GM11168 (cell line): ENCODE data around the gene PCSK2.

Experiments
- in situ Hi-C: fragments of 300-500 bp; cut with MboI; formaldehyde crosslinking; loops from one replicate; pipeline ENCODE4 v1.12.0; 2022; ENCODE audit warnings: low sequenced_read_pairs; ENCODE audit not compliant: unreplicated experiment

PCSK2 gene

GRCh38 chr20:17320456-17320855 is 93.6 kb downstream of the PCSK2 start:
- in situ Hi-C loops: no loop called here

DNA sequence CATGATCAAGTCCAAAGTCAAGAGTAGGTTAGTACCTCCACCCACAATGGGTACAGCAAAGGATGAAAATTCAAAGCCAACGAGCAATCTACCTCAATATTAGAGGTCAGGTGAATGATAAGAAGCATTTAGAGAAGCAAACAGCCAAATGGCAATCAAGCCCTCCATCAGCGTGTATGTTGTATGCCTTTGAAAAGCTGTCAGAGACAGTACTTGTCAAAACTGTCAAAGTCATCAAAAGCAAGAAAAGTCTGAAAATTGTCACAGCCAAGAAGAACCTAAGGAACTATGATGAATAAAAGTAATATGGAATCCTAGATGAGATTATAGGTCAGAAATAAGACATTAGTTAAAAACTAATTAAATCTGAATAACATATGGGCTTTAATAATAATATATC is 99.3 kb downstream of the PCSK2 start:
- in situ Hi-C loops: no loop called here

GRCh38 chr20:17327185-17328148 is 100.6 kb downstream of the PCSK2 start:
- in situ Hi-C loops: no loop called here

DNA sequence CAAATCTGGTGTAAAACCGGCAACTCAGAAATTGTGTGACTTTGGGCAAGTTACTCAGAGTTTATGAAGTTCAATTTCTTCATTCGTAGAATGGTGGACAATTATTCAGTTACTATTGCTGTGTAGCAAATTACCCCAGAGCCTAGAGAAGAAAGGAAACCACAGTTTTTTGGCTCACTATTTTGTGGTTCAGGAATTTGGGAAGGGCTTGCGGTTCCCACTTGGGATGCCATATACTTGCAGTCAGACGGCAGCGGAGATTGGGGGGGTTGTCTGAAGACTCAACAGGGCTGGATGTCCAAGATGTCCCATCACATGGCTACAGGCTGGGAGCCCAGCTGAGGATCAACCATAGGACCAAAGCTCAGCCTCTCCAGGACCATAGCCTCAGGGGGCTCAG is 108.1 kb downstream of the PCSK2 start:
- in situ Hi-C loops: no loop called here

DNA sequence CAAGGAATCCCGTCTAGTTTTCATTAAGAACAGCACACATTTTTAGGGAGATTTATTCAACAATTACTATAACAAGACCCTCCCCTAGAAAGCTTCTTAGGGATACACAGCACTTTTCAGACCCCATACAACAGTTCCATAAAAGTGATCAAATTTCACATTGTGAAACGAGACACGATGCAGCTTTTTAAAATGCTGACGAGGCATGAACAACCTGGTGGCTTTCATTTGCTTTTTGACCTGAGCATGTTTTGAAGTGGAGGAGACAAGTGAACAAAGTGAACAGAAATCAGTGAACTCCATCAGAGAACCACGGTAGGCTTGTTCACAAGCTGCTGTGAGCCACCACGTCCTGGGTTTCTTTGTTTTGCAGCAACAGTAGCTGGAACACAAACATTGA is 112.2 kb downstream of the PCSK2 start:
- in situ Hi-C loops: no loop called here

DNA sequence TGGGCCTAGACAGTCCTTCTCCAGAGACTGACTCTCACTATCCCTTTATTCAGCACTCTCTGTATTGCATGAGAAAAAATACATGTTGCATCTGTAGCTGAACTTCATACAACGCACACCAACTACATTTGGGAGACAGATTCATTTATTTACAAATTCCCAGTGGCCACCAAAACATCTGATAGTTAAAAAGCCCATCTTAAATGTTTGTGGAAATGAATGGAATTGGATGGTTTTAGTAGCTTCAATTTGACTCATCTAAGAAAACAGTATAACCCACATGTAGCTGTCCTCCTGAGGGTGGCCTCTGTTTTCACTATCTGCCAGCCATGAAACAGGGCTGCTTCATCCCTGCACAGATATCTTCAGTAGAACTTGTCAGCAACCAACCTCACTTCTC is 116.3 kb downstream of the PCSK2 start:
- in situ Hi-C loops: no loop called here

DNA sequence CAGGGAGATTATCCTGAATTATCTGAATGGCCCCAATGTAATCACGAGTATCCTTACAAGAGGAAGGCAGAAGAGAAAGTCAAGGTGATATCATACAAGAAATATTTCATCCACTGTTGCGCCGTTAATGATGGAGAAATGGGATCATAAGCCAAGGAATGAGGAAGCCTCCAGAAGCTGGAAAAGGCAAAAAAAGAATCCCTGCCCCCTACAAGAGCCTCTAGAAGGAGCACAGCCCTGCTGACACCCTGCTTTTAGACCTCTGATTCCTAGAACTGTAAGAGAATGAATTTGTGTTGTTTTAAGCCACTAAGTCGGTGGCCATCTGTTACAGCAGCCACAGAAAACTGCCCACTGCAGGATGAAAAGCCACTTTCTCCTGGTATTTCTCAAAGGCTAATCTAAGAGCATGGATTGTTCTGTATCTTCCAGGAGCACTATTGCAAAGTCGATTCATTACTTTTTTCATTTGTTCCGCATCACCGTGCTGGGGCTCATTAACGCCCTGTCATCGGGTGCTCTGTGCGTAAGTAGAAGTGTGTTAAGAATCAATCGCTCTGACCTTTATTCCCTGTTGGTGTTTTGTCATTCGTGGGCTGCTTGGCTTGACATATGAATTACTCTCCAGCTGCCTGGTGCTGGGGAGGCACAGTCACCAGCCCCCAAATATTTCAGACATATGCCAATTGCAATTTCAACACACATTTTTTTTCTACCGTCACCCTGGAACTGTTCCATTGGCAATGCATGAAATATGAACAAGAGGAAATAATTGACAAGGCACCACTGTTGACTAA is 117.0 kb downstream of the PCSK2 start:
- in situ Hi-C loops: no loop called here

- in situ Hi-C loops: no loop called here
Observed at GRCh38 chr20:17344790-17345189, 118.0 kb downstream of the PCSK2 start.

- in situ Hi-C loops: no loop called here
Observed at GRCh38 chr20:17345321-17345720, 118.5 kb downstream of the PCSK2 start.

DNA sequence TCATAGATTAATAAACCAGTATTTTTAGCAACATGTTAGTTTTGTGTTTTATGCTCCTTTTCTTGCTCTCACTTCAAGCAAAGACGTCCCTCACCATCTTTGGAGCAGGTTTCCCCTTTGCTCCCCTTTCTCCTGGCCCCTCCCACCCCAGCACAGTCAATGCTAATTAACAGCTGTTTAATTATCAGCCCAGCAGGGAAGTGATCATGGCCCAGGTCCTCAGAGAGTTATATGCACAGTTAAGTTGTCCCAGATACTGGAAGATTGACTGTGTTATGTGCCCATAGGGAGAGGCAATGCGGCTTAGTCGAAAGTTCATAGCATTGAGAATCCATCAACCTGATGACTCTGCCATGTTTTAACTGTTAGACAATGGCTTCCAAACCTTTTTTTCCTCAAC is 123.5 kb downstream of the PCSK2 start:
- in situ Hi-C loops: no loop called here

DNA sequence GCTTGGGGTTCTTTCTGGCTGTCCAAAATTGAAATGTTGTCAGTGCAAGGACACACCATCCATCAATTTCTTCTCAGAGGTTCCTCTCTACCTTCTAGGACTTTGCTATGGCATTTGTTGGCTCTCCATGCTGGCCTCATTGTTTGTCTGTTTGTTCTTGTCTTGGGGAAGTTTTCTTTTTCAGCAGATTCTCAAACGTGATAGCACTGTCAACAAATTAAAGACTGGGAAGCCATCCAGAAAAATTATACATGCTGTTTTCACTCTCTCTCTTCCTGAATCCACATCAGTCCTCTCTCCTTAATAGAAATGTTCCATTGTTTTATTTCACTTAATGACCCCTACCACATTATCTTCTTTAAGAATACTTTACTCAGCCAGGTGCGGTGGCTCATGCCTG is 130.4 kb downstream of the PCSK2 start:
- in situ Hi-C loops: no loop called here

- in situ Hi-C loops: no loop called here
Observed at GRCh38 chr20:17358854-17359253, 132.0 kb downstream of the PCSK2 start.

DNA sequence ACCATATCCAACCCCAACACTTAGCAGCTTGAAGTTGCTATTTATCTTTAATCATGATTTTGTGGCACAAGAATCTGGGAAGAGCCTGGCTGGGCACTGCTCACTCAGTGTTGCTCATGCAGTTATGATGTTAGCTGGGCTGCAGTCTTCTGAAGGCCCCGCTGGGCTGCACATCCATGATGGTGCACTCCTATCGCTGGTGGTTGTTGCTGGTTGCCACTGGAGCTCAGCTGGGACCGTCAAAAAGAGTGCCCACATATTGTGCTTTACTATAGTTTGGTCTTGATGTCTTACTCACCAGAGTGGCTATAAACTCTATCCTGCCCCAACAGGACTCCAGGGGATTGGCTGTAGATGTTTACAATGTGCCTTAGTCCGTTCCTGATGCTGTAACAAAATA is 137.8 kb downstream of the PCSK2 start:
- in situ Hi-C loops: no loop called here

DNA sequence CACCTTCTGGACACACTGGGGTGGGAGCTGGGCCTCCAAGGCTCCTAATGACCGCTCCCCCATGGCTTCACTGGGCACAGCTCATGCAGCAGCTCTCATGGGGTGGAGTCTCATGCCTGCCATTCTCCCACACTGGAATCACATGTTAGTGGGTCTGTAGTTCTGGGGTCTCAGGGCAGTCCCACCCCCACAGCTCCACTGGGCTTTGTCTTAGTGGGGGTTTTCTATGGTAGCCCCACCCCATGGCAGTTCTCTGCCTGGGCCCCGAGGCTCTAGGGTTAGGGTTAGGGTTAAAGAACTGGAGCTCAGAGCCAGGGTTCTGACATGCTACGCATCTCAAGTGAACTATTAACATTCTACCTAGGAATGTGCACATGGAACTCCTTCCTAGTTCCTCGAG is 139.0 kb downstream of the PCSK2 start:
- in situ Hi-C loops: no loop called here

DNA sequence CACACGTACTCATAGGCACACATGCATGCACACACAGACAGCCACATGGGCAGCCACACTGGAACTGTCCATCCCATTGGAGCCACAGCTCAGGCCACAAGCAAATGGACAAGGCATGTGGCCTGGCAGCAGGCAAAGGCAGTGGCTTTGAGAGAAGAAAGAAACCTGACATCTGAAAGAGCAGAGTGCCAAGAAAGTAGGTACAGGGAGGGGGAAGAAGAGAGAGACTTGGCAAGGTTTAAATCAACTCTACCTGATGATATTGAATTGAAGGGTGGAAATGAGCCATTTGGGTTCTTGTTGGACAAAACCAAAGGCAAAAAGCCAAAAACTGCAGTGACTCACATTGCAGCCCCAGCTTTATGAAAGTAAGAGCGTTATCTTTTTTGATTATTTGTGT is 142.7 kb downstream of the PCSK2 start:
- in situ Hi-C loops: no loop called here

DNA sequence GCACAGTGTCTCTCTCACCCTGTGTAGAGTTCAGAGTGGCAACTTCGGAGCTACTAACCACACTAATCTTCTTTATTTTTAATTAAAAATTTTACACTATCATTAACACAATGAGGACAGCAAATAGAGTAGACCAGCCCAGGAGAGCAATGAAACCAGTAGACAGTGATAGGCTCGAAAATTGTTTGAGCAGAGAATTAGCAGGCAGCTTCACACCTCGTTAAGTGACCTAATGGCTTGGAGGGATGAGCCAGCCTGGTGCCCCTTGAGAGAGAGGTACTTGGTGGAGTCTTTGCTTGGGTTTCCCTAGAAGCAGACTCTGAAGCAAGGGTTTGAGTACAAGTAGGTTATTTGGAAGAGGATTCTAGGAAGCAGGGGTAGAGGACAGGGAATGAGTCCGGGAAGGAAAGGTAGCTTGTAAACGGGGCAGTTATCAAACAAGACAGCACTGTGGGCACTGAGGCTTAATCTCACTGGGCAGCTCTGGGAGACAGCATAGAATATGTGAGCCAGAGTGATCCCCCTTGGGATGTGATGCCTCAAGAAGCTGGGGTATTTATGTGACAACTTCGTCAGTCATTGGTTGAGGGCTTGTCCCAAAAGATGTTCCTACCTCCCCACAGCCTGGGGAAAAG is 146.1 kb downstream of the PCSK2 start:
- in situ Hi-C loops: no loop called here

DNA sequence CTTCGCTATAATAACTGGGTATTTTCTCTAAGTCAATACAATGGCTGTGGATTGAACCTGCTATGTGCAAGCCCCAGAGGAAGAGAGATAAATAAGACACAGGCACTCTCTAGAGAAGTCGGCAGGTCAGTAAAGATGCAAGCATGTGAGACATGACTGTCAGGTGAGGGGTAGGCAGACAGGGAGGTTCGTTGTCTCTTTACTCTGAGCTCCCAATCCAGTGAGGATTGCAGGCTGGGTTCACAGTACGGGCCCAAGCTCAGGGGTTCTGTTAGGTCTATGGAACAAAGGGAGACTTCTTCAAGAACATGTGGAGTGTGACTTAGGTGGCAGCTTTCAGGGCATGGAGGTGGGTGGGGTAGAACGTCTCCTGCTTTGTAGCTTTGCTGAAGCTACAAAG is 147.2 kb downstream of the PCSK2 start:
- in situ Hi-C loops: no loop called here

GRCh38 chr20:17376031-17376430 is 149.2 kb downstream of the PCSK2 start:
- in situ Hi-C loops: no loop called here

- in situ Hi-C loops: no loop called here
Observed at GRCh38 chr20:17377231-17377630, 150.4 kb downstream of the PCSK2 start.

DNA sequence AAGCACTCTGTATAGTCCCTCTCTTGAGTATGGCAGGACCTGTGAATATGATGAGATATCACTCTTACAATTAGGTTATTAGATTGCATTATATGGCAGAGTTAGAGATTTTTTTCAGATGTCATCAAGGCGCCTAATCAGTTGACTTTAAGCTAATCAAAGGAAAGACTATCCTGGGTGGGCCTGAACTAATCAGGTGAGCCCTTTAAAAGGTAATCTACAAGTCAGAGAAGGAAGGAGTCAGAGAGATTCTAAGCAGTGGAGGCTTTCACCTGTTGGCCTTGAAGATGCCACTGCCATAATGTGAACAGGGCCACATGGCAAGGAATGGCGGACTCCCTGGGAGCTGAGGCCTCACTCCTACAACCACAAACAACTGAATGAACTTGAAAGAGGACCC is 152.8 kb downstream of the PCSK2 start:
- in situ Hi-C loops: no loop called here

- in situ Hi-C loops: no loop called here
Observed at GRCh38 chr20:17380801-17381200, 154.0 kb downstream of the PCSK2 start.
